Activated CD4-positive, alpha-beta T cell treated with anti-CD3 and anti-CD28 coated beads, Interleukin-2, Interleukin-6, amounts not matched to agents 100 ng/mL and 50 ng/mL, durations not matched to agents 16 hours and 8 hours (primary cell): Measurements from ENCODE around the gene SNAPC3.

Experiments
- DNase-seq: peaks from one replicate; pipeline ENCODE4 v3.0.0-alpha.2; 2020

Gene SNAPC3

GRCh38 chr9:15498246-15498995 is 75.7 kb downstream of the SNAPC3 start:
- no peak for DNase-seq

DNA sequence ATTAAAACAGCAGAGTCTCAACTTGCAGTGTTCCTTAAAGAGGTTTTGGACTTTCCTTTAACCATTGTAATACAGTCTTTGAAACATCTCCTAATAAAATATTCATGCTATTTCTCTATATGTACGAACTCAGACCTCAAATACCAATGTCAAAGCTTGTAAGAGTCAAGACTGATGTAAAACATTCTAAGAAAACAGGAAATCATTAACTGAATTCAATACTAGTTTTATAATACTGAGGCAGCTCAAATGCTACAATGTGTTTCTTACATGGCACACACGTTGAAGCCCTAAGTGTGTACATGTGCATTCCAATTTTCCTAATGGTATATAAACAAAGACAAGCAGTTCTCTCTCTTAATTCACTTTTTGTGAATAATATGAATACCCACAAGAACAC is 76.5 kb downstream of the SNAPC3 start:
- DNase-seq: no peak

- DNase-seq: no peak
Observed at GRCh38 chr9:15501179-15501578, 78.5 kb downstream of the SNAPC3 start.

- DNase-seq: no peak
Observed at GRCh38 chr9:15501803-15502202, 79.1 kb downstream of the SNAPC3 start.

DNA sequence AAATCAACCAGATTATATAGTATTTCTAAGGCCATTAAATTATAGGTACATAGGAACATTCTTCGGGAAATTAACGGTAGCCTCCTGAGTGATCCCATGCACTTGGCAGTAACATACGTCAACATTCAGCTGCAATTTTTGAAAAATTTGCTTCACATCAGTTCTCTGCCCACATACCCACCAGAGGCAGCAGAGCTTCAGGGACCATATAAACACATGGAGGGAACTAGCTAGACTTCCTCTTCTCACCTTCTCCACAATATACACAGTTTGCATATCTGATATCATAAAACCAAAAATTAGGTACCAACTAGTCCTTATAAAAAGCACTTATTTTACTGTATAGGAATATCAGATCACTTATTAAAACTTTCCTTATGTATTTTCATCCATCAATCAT is 83.2 kb downstream of the SNAPC3 start:
- DNase-seq: no peak

GRCh38 chr9:15509931-15510788 is 87.5 kb downstream of the SNAPC3 start:
- DNase-seq: peak; percentile 75

DNA sequence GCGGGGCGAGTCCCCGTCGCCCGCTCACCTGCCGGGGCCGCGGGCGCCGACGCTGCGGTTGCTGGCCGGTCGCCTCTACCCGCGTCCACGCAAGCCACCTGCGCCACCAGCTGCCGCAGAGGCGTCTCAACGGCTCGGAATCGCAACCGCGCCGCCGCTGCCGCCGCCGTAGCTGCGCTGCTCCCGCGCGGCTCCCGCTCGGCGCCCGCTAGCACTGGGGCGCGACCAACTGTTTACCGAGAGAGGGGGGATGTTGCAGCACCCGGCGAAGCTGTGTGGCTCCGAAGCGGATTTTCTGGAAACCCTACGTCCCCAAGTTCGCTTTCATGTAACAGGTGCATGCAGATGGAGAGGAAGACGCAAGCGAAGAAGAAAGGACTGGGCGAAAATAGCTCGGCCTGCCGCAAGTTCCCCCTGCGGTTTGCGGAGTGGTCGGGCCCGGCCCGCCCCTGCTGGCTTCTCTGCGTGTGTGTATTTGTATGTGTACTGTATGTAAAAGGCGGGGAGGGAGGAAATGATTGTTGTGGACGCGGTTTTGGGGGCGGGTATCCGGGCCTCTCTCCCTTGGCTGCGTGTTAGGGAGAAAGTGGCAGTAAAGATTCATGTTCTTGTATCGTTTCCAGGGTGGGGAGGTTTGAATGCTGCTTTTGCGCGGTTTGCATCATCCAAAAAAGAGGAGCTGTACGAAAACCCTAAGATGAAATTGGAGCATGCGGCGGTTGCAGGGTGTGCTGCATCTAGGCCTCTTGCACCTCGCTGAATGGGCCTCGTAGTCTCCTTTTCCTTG is 88.3 kb downstream of the SNAPC3 start, which contains the start of gene PSIP1:
PSIP1 (minus strand) TSS at position 182 of the 787 bp plus-strand sequence. CDS start 782 bp downstream, outside the sequence.
- DNase-seq: peak; percentile 92
